Heart left ventricle (tissue), 16 donors: ENCODE measurements around the gene SKI. TPM values are rescaled to one million over a fixed set of nuclear protein-coding genes. Genes with fewer than 3 reads are reported as not detected.

Source experiments
- ATAC-seq, 4 donors: fragments of 200-7000 bp; cut with Tn5 transposase; one replicate each; pipeline ENCODE4 v1.9.1; 2020 to 2022; ENCODE audit warnings: moderate library complexity in 4 of 4, mild to moderate bottlenecking in 3 of 4, moderate number of reproducible peaks in 1 of 4
- DNase-seq, 5 donors: peaks; one replicate each; pipeline ENCODE4 v3.0.0-alpha.2; 2020
- H3K27ac ChIP-seq, 12 donors: fragments of 200-600 bp; sonication (generic) in 4 of 12; one replicate each; pipeline versions ENCODE4 v1.5.0 to v1.8.0; 2016 to 2022; ENCODE audit warnings: mild to moderate bottlenecking in 2 of 12
- H3K27me3 ChIP-seq, 9 donors: fragments of 200-600 bp; sonication (generic) in 2 of 9; one replicate each; pipeline versions ENCODE4 v1.5.1 to v1.8.0; 2016 to 2022; ENCODE audit warnings: mild to moderate bottlenecking in 3 of 9
- H3K36me3 ChIP-seq, 9 donors: fragments of 200-600 bp; sonication (generic) in 2 of 9; one replicate each; pipeline versions ENCODE4 v1.5.0 to v1.8.0; 2018 to 2022; ENCODE audit warnings: mild to moderate bottlenecking in 2 of 9
- H3K4me1 ChIP-seq, 12 donors: fragments of 200-600 bp; sonication (generic) in 4 of 12; one replicate each; pipeline versions ENCODE4 v1.5.0 to v1.8.0; 2016 to 2022; ENCODE audit warnings: mild to moderate bottlenecking in 3 of 12
- H3K4me3 ChIP-seq, 12 donors: fragments of 200-600 bp; sonication (generic) in 4 of 12; one replicate each; pipeline versions ENCODE4 v1.5.0 to v1.8.0; 2017 to 2022; ENCODE audit warnings: mild to moderate bottlenecking in 9 of 12, moderate library complexity in 4 of 12
- H3K9me3 ChIP-seq, 12 donors: fragments of 200-600 bp; sonication (generic) in 4 of 12; one replicate each; pipeline versions ENCODE4 v1.5.0 to v1.8.0; 2016 to 2022; ENCODE audit warnings: mild to moderate bottlenecking in 1 of 12
- CTCF ChIP-seq, 12 donors: fragments of 200-600 bp; sonication (generic) in 4 of 12; IDR thresholded peaks; one replicate each; pipeline versions ENCODE4 v1.5.0 to v1.8.0; 2018 to 2022; ENCODE audit warnings: antibody characterized with exemption in 12 of 12, mild to moderate bottlenecking in 5 of 12
- POLR2A ChIP-seq, 2 donors: fragments of 450-650 bp; IDR thresholded peaks; one replicate each; pipeline ENCODE4 v1.6.1; 2017; ENCODE audit warnings: antibody characterized with exemption in 2 of 2, mild to moderate bottlenecking in 2 of 2, moderate library complexity in 2 of 2
- WGBS, 4 donors: extraction: QIAGEN DNeasy Blood & Tissue Kit in 2 of 4; methylation state at CpG; one replicate each; pipeline versions ENCODE4 v1.1.5 to v1.1.7; 2013 to 2018; 5-methylcytosine and 5-hydroxymethylcytosine counted together
- intact Hi-C, 10 donors: fragments of 100-400 bp; cut with DNase I; formaldehyde crosslinking; loops; one replicate each; pipeline versions ENCODE4 v1.11.1 to v1.14.2; 2022
- polyA plus RNA-seq, 2 donors: library from polyadenylated mRNA; stranded (reverse); fragments of 200-250 nt; gene quantifications; one replicate each; pipeline ENCODE4 v1.2.3, GENCODE V29; 2013
- total RNA-seq, 9 donors: library from RNA; depleted of rRNA in 2 of 9; stranded (reverse); fragments of >200 nt in 2 of 9; fragmentation: NEBNext Ultra II Directional in 3 of 9; extraction: Animal tissue kit (Norgen Biotek cat#: 25700) in 3 of 9; gene quantifications; one replicate each; pipeline versions ENCODE4 v1.1.0 to v1.2.4, GENCODE V29; 2016 to 2023
- donor health status: ischemic (EF 13 %, LVEDD 7.1; RV severe dilation, severe dysfunction).
- donor health status: healthy with polysubstance abuse.
- donor health status: DM: no; HTN: yes; CAD: no.
- donor health status: DM: no; HTN: no; CAD: no.
- donor health status: ischemic (EF 25% LVEDD 6.9; RV normal size, moderate dysfunction).
- donor health status: ischemic (EF 25% LVEDD 5.7; RV mildly dilated, moderate dysfunction).
- donor health status: healthy.
- donor health status: DM: yes; HTN: yes; CAD: no.
- donor health status: ischemic (EF 35%, LVEDD 5.7; RV mildly dilated, moderate dysfunction).
- donor health status: nonischemic (EF 11% LVEDD 7.7; RV severe dilation, severe dysfunction).
- donor health status: DM: yes; HTN: yes; CAD: no.
- donor health status: PGD.
- donor health status: ischemic (EF 29% LVEDD 5.4; RV normal size, mild dysfunction).
- donor health status: nonischemic (EF 23%, LVEDD 6.1; RV moderate dilation, normal function).

SKI gene
- total and polyA plus RNA-seq, 11 donors: 16.9 to 52.7 (median 38.9) TPM

- Histone ChIP-seq H3K27me3 (no peaks in the 10 kb centered on the region), H3K4me1 (peaks cover 24 to 100% (median 98%) of the 10 kb centered on the region in 12 donors), H3K27ac (peak overlapping the region in 4 of 12 donors; percentile 11 to 89 (median 30)), H3K9me3 (no peaks in the 10 kb centered on the region), H3K36me3 (peaks cover 0 to 16% (median 0%) of the 10 kb centered on the region in 9 donors), H3K4me3 (no peak overlapping the region)
- ATAC-seq: no peak
- no peak for TF ChIP-seq CTCF (IDR thresholded peaks at IDR 0.05)
- no peak for TF ChIP-seq POLR2A (IDR thresholded peaks at IDR 0.05)
- WGBS, 4 donors: 62 to 75% (median 67%) methylated on average over 15 to 25 of the region's 25 CpGs
- intact Hi-C loops: loop anchor here in 4 of 10 donors (5.0 to 10.0 kb wide), 3 partner anchors 34 to 76 kb away; no protein-coding TSS in a partner anchor
- peak in 3 of 5 donors; percentile 12 to 37 (median 31) for DNase-seq
Observed at GRCh38 chr1:2238361-2239012, 10.4 kb downstream of the SKI start.

GRCh38 chr1:2239013-2239370 lies 10.9 kb downstream of the SKI start:
- TF ChIP-seq POLR2A (IDR thresholded peaks at IDR 0.05) (no peak), CTCF (IDR thresholded peaks at IDR 0.05) (no peak)
- peak overlapping the region in 2 of 12 donors; percentile 11 to 89 for H3K27ac ChIP-seq
- intact Hi-C loops: loop anchor here in 4 of 10 donors (5.0 to 10.0 kb wide), 3 partner anchors 33 to 76 kb away; no protein-coding TSS in a partner anchor
- peaks cover 0 to 19% (median 0%) of the 10 kb centered on the region in 9 donors for H3K36me3 ChIP-seq
- no peak overlapping the region for H3K4me3 ChIP-seq
- WGBS, 4 donors: 73 to 84% (median 77%) methylated on average over 6 of the region's 6 CpGs
- peaks cover 19 to 100% (median 98%) of the 10 kb centered on the region in 12 donors for H3K4me1 ChIP-seq
- no peak for DNase-seq
- no peaks in the 10 kb centered on the region for H3K9me3 ChIP-seq
- H3K27me3 ChIP-seq: no peaks in the 10 kb centered on the region
- no peak for ATAC-seq

GRCh38 chr1:2239384-2239985 lies 11.4 kb downstream of the SKI start:
- peak in 3 of 5 donors; percentile 11 to 49 (median 29) for DNase-seq
- intact Hi-C loops: loop anchor here in 4 of 10 donors (5.0 to 10.0 kb wide), 3 partner anchors 33 to 75 kb away; no protein-coding TSS in a partner anchor
- no peaks in the 10 kb centered on the region for H3K9me3 ChIP-seq
- 81 to 88% (median 84%) methylated on average over 15 to 30 of the region's 30 CpGs for WGBS, 4 donors
- peak overlapping the region in 2 of 12 donors; percentile 7 to 36 for H3K4me3 ChIP-seq
- no peaks in the 10 kb centered on the region for H3K27me3 ChIP-seq
- H3K4me1 ChIP-seq: peaks cover 15 to 100% (median 98%) of the 10 kb centered on the region in 12 donors
- H3K36me3 ChIP-seq: peaks cover 0 to 19% (median 0%) of the 10 kb centered on the region in 9 donors
- no peak for TF ChIP-seq CTCF (IDR thresholded peaks at IDR 0.05)
- no peak for TF ChIP-seq POLR2A (IDR thresholded peaks at IDR 0.05)
- no peak for ATAC-seq
- H3K27ac ChIP-seq: peak overlapping the region in 6 of 12 donors; percentile 11 to 89 (median 38)
